ENCODE measurements around the gene KCNT1. TPM values are rescaled to one million over a fixed set of nuclear protein-coding genes. Genes with fewer than 3 reads are reported as not detected.

The KCNT1 gene
- total RNA-seq, 1 experiment from 2014 or later = 0.17 TPM

- Histone ChIP-seq H3K9me3 (ENCODE audit: control insufficient read depth in 1 of 2, insufficient read depth in 1 of 2, low read depth in 1 of 2, low read length in 2 of 2) (no peaks in the 10 kb centered on the region), H3K4me1 (ENCODE audit: control insufficient read depth in 1 of 2, insufficient read depth in 2 of 2, low read length in 2 of 2) (peaks cover 6 to 12% of the 10 kb centered on the region in 2 experiments; a peak in 3 of 4 replicates), H2AFZ (ENCODE audit: low read depth, low read length, poor library complexity, severe bottlenecking) (no peak overlapping the region), H3K4me3 (replicated peaks in 1 of 2; ENCODE audit: low read depth in 1 of 2, low read length in 2 of 2) (no peak overlapping the region), H3K36me3 (ENCODE audit: control insufficient read depth in 1 of 2, insufficient read depth in 2 of 2, low read length in 2 of 2) (no peaks in the 10 kb centered on the region), H3K9me2 (ENCODE audit: insufficient read depth) (no peaks in the 10 kb centered on the region), H4K20me1 (ENCODE audit: insufficient read depth) (no peaks in the 10 kb centered on the region), H3K27me3 (ENCODE audit: insufficient read depth, low read length) (0 out of 2 replicates have a peak, but pooled peaks cover 3% of the 10 kb centered on the region), H3K27ac (ENCODE audit: low read depth, low read length) (no peak overlapping the region), H3K79me2 (ENCODE audit: insufficient read depth, low read length) (no peaks in the 10 kb centered on the region), H3K4me2 (ENCODE audit: low read length) (no peak overlapping the region), H3K9ac (ENCODE audit: low read length) (no peak overlapping the region)
- BruUV-seq (replicated peaks) = no TSS peak
- ChIA-PET RAD21 (ENCODE audit: low non-redundant PET in 1 of 2, low total read pairs in 2 of 2, uncharacterized antibody in 2 of 2, unreplicated experiment in 2 of 2) (no interaction called here), POLR2A (no interaction called here), CTCF (no interaction called here)
- no peak for ATAC-seq
- no peak for DNase-seq (ENCODE audit: low read depth, low spot score)
- intact Hi-C loops (cut with micrococcal nuclease) = no loop called here
- TF ChIP-seq SP1 (IDR thresholded peaks at IDR 0.05; ENCODE audit: low read depth) = no peak
- TF ChIP-seq SIN3A (IDR thresholded peaks at IDR 0.05; ENCODE audit: low read depth) = no peak
- TF ChIP-seq ZBTB33 (IDR thresholded peaks at IDR 0.05; ENCODE audit: extremely low read depth, insufficient replicate concordance, low read length) = no peak
- no peak for TF ChIP-seq POLR2A (IDR thresholded peaks at IDR 0.05; ENCODE audit: borderline replicate concordance, extremely low read depth, insufficient read depth, insufficient read length)
- no peak for TF ChIP-seq CBX3 (IDR thresholded peaks at IDR 0.05; ENCODE audit: low read depth)
- no peak for TF ChIP-seq POLR2AphosphoS5 (IDR thresholded peaks at IDR 0.05; ENCODE audit: low read depth, low read length)
- no peak for TF ChIP-seq REST (IDR thresholded peaks at IDR 0.05; ENCODE audit: low read depth)
- TF ChIP-seq ZNF274 (IDR thresholded peaks at IDR 0.05; ENCODE audit: low read depth, low read length) = no peak
- no peak for TF ChIP-seq CTCF (IDR thresholded peaks at IDR 0.05 in 2 of 3, conservative IDR thresholded peaks at IDR 0.05 in 1 of 3; ENCODE audit: borderline replicate concordance in 1 of 3, insufficient read depth in 1 of 3, low read depth in 2 of 3, low read length in 2 of 3)
- no peak for TF ChIP-seq SRF (IDR thresholded peaks at IDR 0.05; ENCODE audit: low read depth)
Observed at GRCh38 chr9:135714242-135715055, 12.5 kb downstream of the KCNT1 start.

Measured in HCT116 (cell line).